B cell (primary cell): ENCODE results near the gene GCNT4. TPM values are rescaled to one million over a fixed set of nuclear protein-coding genes. Genes with fewer than 3 reads are reported as not detected.

Experiments
- ATAC-seq: fragments of 200-7000 bp; cut with Tn5 transposase; one replicate; pipeline ENCODE4 v1.10.0; 2021; ENCODE audit warnings: low read depth, mild to moderate bottlenecking, moderate number of reproducible peaks, moderate library complexity
- CTCF ChIA-PET: fragments of 350-600 bp; sonication (Branson Sonifier 250); formaldehyde crosslinking; loops from one replicate; lab custom pipeline; 2021; ENCODE audit warnings: antibody characterized with exemption, inconsistent platforms; lab: Charles Lee
- POLR2A ChIA-PET: fragments of 350-600 bp; sonication (Branson Sonifier 250); formaldehyde crosslinking; loops from one replicate; lab custom pipeline; 2021; ENCODE audit warnings: antibody characterized with exemption; lab: Charles Lee
- DNase-seq: peaks from one replicate; pipeline ENCODE4 v3.0.0; 2013
- H2AFZ ChIP-seq: 2 replicates; pipeline ENCODE4 v1.6.1; 2012; ENCODE audit warnings: mild to moderate bottlenecking, low read depth, low read length; ENCODE audit not compliant: insufficient read depth, poor library complexity, severe bottlenecking
- H3K27ac ChIP-seq, 2 donors: 1 replicate in 1 of 2; 2 replicates in 1 of 2; pipeline ENCODE4 v1.5.1; 2012 to 2013; ENCODE audit warnings: low read length in 2 of 2, mild to moderate bottlenecking in 2 of 2, moderate library complexity in 1 of 2
- H3K27me3 ChIP-seq, 4 experiments: fragments of 200-600 bp in 1 of 4; sonication (generic) in 1 of 4; replicated peaks in 1 of 4; 1 replicate in 2 of 4; 2 replicates in 2 of 4; pipeline versions ENCODE4 v1.6.1 to v1.7.0; 2013 to 2016; ENCODE audit warnings: low read length in 3 of 4, mild to moderate bottlenecking in 2 of 4, mixed read lengths in 1 of 4, moderate library complexity in 1 of 4; ENCODE audit not compliant: insufficient read depth in 4 of 4, control insufficient read depth in 3 of 4; ENCODE audit errors: control extremely low read depth in 1 of 4
- H3K36me3 ChIP-seq, 2 experiments: replicated peaks in 1 of 2; 1 replicate in 1 of 2; 2 replicates in 1 of 2; pipeline versions ENCODE4 v1.6.1 to v1.7.1; 2013; ENCODE audit warnings: low read length in 1 of 2; ENCODE audit not compliant: insufficient read depth in 2 of 2, control insufficient read depth in 1 of 2; ENCODE audit errors: control extremely low read depth in 1 of 2, extremely low read depth in 1 of 2
- H3K4me1 ChIP-seq, 2 donors: fragments of 200-600 bp in 1 of 2; sonication (generic) in 1 of 2; 1 replicate in 1 of 2; 2 replicates in 1 of 2; pipeline versions ENCODE4 v1.5.1 to v1.6.1; 2013 to 2017; ENCODE audit warnings: low read length in 2 of 2; ENCODE audit not compliant: control insufficient read depth in 2 of 2, insufficient read depth in 2 of 2
- H3K4me2 ChIP-seq: replicated peaks from 2 replicates; pipeline ENCODE3; 2012; ENCODE audit warnings: mild to moderate bottlenecking, low read depth, low read length; ENCODE audit not compliant: poor library complexity, severe bottlenecking
- H3K4me3 ChIP-seq, 5 experiments: fragments of 200-600 bp in 1 of 5; sonication (generic) in 1 of 5; 1 replicate in 3 of 5; 2 replicates in 2 of 5; pipeline versions ENCODE4 v1.5.1 to v1.7.0; 2011 to 2016; ENCODE audit warnings: low read length in 4 of 5, mild to moderate bottlenecking in 4 of 5, low read depth in 2 of 5, control low read depth in 1 of 5, moderate library complexity in 1 of 5; ENCODE audit not compliant: insufficient read depth in 1 of 5; ENCODE audit errors: control extremely low read depth in 1 of 5, extremely low read depth in 1 of 5
- H3K79me2 ChIP-seq: fragments of 200-600 bp; sonication (generic); one replicate; pipeline ENCODE4 v1.6.0; 2016; ENCODE audit warnings: low read length; ENCODE audit not compliant: control insufficient read depth, insufficient read depth
- H3K9ac ChIP-seq: fragments of 200-600 bp; sonication (generic); 2 replicates; pipeline ENCODE4 v1.6.1; 2017; ENCODE audit warnings: mild to moderate bottlenecking, low read length, moderate library complexity
- H3K9me3 ChIP-seq, 3 donors: one replicate each; pipeline versions ENCODE4 v1.6.1 to v1.7.1; 2013; ENCODE audit warnings: low read length in 2 of 3; ENCODE audit not compliant: control insufficient read depth in 2 of 3, insufficient read depth in 1 of 3; ENCODE audit errors: control extremely low read depth in 1 of 3
- H4K20me1 ChIP-seq: 2 replicates; pipeline ENCODE4 v1.6.0; 2012; ENCODE audit warnings: mild to moderate bottlenecking, low read length; ENCODE audit not compliant: insufficient read depth, control insufficient read depth, poor library complexity, severe bottlenecking
- H3K27ac Mint-ChIP-seq: one replicate; pipeline ENCODE4 v1.8.0; 2021; ENCODE audit warnings: mixed read lengths
- H3K27me3 Mint-ChIP-seq: one replicate; pipeline ENCODE4 v1.8.0; 2021; ENCODE audit warnings: mixed read lengths
- H3K4me1 Mint-ChIP-seq: one replicate; pipeline ENCODE4 v1.8.0; 2021; ENCODE audit warnings: mixed read lengths
- H3K4me3 Mint-ChIP-seq: one replicate; pipeline ENCODE4 v1.8.0; 2021; ENCODE audit warnings: mixed read lengths
- H3K9me3 Mint-ChIP-seq: one replicate; pipeline ENCODE4 v1.8.0; 2022; ENCODE audit warnings: mixed read lengths; ENCODE audit not compliant: insufficient read depth
- EZH2 ChIP-seq: IDR thresholded peaks from 2 replicates; pipeline ENCODE4 v1.6.1; 2012; ENCODE audit warnings: borderline replicate concordance, low read depth, mild to moderate bottlenecking, moderate library complexity, low read length; ENCODE audit not compliant: insufficient read depth, poor library complexity, severe bottlenecking
- WGBS: methylation state at CpG from one replicate; pipeline ENCODE4 v1.1.5; 2013; ENCODE audit warnings: missing lambda C conversion rate; ENCODE audit not compliant: insufficient coverage; 5-methylcytosine and 5-hydroxymethylcytosine counted together
- intact Hi-C: fragments of 100-400 bp; cut with micrococcal nuclease; formaldehyde crosslinking; loops from one replicate; pipeline ENCODE4 v1.10.0; 2022
- polyA plus RNA-seq: library from polyadenylated mRNA; depleted of rRNA; stranded (reverse); fragments of >200 nt; gene quantifications from 2 replicates; pipeline ENCODE4 v1.2.3, GENCODE V29; 2012
- total RNA-seq, 2 donors: library from RNA; stranded (reverse); fragments of 120-200 nt in 1 of 2; gene quantifications; 1 replicate in 1 of 2; 2 replicates in 1 of 2; pipeline versions ENCODE4 v1.2.3 to v1.2.4, GENCODE V29; 2013 to 2022
- TF ChIP-seq, protein P1 (sequence below): fragments of 200-600 bp; IDR thresholded peaks from one replicate; pipeline ENCODE4 v1.8.0; 2022; ENCODE audit warnings: antibody characterized with exemption, mild to moderate bottlenecking

GCNT4 gene
- total and polyA plus RNA-seq, 2 donors (not counting 1 experiment from before 2014, with no cell fraction given), result 0.01 TPM; not detected in 1

DNA sequence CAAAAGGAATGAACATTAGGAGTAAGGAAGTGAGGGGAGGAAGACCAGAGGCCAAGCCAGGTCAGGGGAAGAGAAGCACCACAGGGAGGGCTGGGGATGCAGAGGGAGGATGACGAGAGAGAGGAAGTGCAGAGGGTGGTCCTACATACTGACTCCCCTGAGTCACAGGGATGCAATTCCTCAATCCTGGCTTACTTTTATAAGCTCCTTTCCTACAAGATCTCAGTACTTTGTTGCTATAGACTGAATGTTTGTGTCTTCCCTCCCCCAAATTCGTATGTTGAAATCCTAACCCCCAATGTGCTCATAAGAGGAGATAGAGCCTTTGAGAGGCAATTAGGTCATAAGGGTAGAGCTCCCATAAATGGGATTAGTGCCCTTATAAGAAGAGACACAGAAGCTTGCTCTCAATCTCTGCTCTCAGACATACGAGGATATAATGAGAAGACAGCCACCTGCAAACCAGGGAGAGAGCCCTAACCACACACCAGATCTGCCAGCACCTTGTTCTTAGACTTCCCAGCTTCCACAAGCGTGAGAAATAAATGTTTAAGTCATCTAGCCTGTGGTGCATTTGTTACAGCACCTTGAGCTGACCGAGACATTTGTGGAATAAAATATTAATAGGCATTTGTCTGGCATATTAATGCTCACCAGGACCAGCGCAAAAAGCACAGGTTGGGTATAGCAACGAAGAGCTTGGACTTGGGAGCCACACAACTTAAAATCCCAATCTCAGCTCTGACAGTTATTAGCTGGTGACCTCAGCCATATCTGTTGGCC is 33.4 kb downstream of the GCNT4 start:
- POLR2A ChIA-PET, result no interaction called here
- intact Hi-C loops, result no loop called here
- WGBS, result 83% methylated on average over 4 of the region's 7 CpGs

DNA sequence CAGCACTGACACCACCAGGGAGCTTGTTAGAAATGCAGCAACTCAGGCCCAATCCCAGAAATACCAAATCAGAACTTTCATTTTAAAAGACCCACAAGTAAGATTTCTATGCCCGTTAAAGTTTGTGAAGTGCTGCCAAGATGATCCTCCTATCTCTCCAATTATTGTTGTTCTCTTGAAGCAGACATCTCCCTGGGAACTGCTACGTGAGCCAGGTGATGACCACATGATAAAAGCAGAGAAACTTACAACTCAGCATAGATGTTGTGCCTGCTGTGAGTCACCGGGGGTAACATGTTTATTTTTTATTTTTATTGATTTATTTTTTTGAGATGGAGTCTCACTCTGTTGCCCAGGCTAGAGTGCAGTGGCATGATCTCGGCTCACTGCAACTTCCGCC is 34.4 kb downstream of the GCNT4 start:
- Histone ChIP-seq H4K20me1 (no peaks in the 10 kb centered on the region), H3K4me3 (no peak overlapping the region), H3K9ac (no peak overlapping the region), H3K9me3 (no peaks in the 10 kb centered on the region), H3K4me2 (no peak overlapping the region), H3K36me3 (no peaks in the 10 kb centered on the region), H2AFZ (no peak overlapping the region), H3K79me2 (no peaks in the 10 kb centered on the region), H3K4me1 (no peaks in the 10 kb centered on the region), H3K27ac (no peak overlapping the region), H3K27me3 (peaks cover 0 to under 1% (median 0%) of the 10 kb centered on the region in 4 experiments)
- 86% methylated on average over 5 of the region's 5 CpGs for WGBS
- Mint-ChIP-seq H3K4me3 (no peak overlapping the region), H3K4me1 (no peaks in the 10 kb centered on the region), H3K27ac (no peak overlapping the region), H3K9me3 (peaks cover 2% of the 10 kb centered on the region), H3K27me3 (peaks cover 15% of the 10 kb centered on the region)
- TF ChIP-seq, protein P1, sequence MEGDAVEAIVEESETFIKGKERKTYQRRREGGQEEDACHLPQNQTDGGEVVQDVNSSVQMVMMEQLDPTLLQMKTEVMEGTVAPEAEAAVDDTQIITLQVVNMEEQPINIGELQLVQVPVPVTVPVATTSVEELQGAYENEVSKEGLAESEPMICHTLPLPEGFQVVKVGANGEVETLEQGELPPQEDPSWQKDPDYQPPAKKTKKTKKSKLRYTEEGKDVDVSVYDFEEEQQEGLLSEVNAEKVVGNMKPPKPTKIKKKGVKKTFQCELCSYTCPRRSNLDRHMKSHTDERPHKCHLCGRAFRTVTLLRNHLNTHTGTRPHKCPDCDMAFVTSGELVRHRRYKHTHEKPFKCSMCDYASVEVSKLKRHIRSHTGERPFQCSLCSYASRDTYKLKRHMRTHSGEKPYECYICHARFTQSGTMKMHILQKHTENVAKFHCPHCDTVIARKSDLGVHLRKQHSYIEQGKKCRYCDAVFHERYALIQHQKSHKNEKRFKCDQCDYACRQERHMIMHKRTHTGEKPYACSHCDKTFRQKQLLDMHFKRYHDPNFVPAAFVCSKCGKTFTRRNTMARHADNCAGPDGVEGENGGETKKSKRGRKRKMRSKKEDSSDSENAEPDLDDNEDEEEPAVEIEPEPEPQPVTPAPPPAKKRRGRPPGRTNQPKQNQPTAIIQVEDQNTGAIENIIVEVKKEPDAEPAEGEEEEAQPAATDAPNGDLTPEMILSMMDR, result no peak
- TF ChIP-seq EZH2, result no peak
- POLR2A ChIA-PET, result no interaction called here
- CTCF ChIA-PET, result no interaction called here
- ATAC-seq (no peak), DNase-seq (no peak)
- intact Hi-C loops, result no loop called here

More for the DNA sequence above, 33.4 kb downstream of the GCNT4 start:
- Mint-ChIP-seq H3K9me3 (no peaks in the 10 kb centered on the region), H3K4me3 (no peak overlapping the region), H3K27me3 (peaks cover 12% of the 10 kb centered on the region), H3K27ac (no peak overlapping the region), H3K4me1 (no peaks in the 10 kb centered on the region)
- CTCF ChIA-PET, result no interaction called here
- no peaks in the 10 kb centered on the region for H3K27me3 ChIP-seq
- ATAC-seq (no peak), DNase-seq (no peak)
- H3K9ac ChIP-seq, result no peak overlapping the region
- no peaks in the 10 kb centered on the region for H4K20me1 ChIP-seq
- TF ChIP-seq, protein P1, result no peak
- no peak for TF ChIP-seq EZH2
- no peak overlapping the region for H2AFZ ChIP-seq
- no peak overlapping the region for H3K27ac ChIP-seq
- H3K4me1 ChIP-seq, result no peaks in the 10 kb centered on the region
- no peaks in the 10 kb centered on the region for H3K79me2 ChIP-seq
- no peak overlapping the region for H3K4me3 ChIP-seq
- no peak overlapping the region for H3K4me2 ChIP-seq
- H3K36me3 ChIP-seq, result no peaks in the 10 kb centered on the region
- no peaks in the 10 kb centered on the region for H3K9me3 ChIP-seq
